AG10803 (cell line): ENCODE results near the gene PIEZO1.
A peak's percentile ranks its signal among the peaks of the same experiment; 100 is the strongest.
"Not testable (repeated sequence)": the region's sequence is repeated elsewhere in the genome, so short reads cannot be mapped to it uniquely, and the experiment has no call there.

Source experiments
- DNase-seq: peaks from one replicate; pipeline ENCODE4 v3.0.0; 2010; ENCODE audit warnings: low read depth
- H3K4me3 ChIP-seq: 2 replicates; pipeline ENCODE4 v1.5.1; 2011; ENCODE audit warnings: mild to moderate bottlenecking, low read length, control low read depth
- TF ChIP-seq, protein P1 (sequence below): conservative IDR thresholded peaks from 2 replicates; pipeline ENCODE4 v1.5.1; 2011; ENCODE audit warnings: mild to moderate bottlenecking, low read length, control low read depth, inconsistent platforms

Gene PIEZO1

DNA sequence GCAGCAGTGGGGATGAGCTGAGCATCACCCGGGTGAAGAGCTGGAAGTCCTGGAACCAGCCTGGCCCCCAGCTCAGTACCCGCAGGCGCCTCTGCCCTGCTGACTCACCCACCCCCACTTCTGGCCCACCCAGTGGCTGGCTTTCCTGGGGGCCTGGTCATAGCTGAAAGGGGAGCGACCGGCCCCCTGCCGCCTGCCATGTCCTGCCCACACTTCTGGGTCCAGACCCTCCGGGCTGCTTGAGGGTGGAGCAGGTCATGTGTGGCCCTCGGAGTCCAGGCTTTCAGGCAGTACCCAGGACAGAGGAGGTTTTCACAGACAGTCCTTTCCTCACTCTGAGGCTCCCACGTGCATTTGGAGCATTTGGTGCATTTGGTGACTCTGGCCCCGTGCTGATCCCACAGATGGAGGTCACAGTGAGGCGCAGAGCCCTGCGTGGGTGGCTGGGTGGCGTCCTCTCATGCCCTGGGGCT lies 7.1 kb upstream of the PIEZO1 start:
- H3K4me3 ChIP-seq, result no peak overlapping the region
- TF ChIP-seq, protein P1, sequence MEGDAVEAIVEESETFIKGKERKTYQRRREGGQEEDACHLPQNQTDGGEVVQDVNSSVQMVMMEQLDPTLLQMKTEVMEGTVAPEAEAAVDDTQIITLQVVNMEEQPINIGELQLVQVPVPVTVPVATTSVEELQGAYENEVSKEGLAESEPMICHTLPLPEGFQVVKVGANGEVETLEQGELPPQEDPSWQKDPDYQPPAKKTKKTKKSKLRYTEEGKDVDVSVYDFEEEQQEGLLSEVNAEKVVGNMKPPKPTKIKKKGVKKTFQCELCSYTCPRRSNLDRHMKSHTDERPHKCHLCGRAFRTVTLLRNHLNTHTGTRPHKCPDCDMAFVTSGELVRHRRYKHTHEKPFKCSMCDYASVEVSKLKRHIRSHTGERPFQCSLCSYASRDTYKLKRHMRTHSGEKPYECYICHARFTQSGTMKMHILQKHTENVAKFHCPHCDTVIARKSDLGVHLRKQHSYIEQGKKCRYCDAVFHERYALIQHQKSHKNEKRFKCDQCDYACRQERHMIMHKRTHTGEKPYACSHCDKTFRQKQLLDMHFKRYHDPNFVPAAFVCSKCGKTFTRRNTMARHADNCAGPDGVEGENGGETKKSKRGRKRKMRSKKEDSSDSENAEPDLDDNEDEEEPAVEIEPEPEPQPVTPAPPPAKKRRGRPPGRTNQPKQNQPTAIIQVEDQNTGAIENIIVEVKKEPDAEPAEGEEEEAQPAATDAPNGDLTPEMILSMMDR, result no peak
- no peak for DNase-seq

DNA sequence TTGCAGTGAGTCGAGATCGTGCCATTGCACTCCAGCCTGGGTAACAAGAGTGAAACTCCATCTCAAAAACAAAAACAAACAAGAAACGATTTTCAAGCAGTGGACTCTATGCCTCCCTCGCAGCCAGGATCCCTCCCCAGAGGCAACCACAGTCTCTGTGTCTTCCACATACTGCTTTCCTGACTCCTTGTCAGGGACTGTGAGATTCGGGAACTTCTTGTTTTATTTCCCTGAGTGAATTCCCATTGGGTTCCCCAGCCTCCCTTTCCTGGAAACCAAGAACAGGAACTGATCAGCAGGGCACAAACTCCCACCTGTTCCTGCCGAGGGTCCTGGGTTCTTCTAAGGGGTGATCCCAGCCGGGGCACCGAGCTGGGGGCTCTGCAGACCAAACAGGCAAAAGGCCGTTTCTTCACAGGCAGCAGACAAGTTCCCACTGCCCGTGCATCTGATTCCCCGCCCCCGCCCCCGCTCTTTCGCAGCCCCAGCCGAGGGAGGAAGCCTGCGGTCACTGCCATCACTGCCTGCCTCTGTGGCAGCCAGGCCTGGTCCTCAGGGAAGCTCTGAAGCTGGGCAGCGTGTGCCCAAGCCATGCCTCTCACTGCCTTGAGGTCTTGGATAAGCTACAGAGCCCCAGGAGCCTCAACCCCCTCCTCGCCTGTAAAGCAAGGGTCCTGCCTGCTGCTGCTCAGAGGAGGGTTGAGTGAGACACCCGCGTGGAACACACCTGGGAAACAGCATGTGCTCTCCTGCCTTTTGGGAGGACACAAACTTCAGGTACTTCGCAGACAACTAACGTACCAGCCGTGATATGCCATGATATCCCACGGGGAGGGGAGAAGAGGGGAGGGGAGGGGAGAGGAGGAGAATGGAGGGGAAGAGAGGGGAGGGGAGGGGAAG lies 5.5 kb upstream of the PIEZO1 start:
- TF ChIP-seq, protein P1, result no peak
- no peak overlapping the region for H3K4me3 ChIP-seq
- peak; percentile 33 for DNase-seq

DNA sequence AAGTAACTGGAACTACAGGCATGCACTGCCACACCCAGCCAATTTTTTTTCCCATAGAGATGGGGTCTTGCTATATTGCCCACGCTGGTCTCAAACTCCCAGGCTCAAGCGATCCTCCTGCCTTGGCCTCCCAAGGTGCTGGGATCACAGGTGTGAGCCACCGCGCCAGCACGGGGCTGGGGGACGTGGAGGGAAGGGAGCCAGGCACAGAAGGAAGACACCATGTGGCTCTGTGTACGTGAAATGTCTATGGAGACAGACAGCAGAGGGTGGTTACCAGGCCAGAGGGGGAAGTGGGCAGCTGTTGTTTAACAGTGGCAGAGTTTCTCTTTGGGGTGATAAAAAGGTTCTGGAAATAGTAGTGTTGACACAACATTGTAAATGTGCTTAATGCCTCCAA lies 4.6 kb upstream of the PIEZO1 start:
- TF ChIP-seq, protein P1, result no peak
- no peak overlapping the region for H3K4me3 ChIP-seq
- DNase-seq, result no peak

DNA sequence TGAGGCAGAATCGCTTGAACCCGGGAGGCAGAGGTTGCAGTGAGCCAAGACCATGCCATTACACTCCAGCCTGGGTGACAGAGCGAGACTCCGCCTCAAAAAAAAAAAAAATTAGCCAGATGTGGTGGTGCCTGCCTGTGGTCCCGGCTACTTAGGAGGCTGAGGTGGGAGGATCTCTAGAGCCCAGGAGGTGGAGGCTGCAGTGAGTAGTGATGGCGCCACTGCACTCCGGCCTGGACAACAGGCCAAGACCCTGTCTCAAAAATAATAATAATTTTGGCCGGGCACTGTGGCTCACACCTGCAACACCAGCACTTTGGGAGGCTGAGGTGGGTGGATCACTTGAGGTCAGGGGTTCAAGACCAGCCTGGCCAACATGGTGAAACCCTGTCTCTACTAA lies 3.7 kb upstream of the PIEZO1 start:
- H3K4me3 ChIP-seq, DNase-seq: not testable (repeated sequence)

DNA sequence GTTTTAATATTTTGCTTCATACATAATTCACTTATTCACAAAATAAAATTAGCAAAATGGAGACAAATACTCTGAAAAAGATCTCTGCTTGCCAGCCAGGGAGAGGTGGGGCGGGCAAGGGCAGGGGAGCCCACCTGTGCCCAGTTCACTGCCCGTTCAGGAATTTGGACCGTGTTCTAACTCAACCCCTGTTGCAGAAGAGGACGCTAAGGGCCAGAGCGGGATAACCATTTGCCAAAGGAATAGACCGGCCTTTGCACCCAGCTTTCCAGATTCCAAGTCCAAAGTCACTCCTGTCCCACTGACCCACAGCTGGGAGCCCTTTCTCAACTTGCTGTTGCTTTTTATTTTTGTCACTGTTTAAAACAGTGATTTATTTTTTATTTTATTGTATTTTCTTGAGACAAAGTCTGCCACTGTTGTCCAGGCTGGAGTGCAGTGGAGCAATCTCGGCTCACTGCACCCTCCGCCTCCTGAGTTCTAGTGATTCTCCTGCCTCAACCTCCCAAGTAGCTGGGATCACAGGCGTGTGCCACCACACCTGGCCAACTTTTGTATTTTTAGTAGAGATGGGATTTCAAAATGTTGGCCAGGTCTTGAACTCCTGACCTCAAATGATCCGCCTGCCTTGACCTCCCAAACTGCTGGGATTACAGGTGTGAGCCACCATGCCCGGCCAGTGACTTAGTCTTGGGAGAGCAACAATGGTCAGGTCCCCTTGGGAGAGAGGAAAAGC lies 2.7 kb upstream of the PIEZO1 start:
- TF ChIP-seq, protein P1, result no peak
- H3K4me3 ChIP-seq, result no peak overlapping the region
- no peak for DNase-seq

DNA sequence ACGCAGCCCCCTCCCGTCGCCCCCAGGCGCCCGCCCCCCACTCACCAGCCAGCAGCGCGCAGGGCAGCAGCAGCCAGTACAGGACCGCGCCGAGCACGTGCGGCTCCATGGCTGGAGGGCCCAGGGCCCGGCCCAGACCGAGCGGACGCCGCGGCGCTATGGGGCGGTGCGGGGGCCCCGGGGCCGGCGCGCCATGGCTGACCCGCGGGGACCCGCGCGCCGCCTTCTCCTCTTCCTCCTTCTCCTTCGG lies 239 bp downstream of the PIEZO1 start:
- peak overlapping the region; percentile 78 for H3K4me3 ChIP-seq
- DNase-seq, result no peak
- TF ChIP-seq, protein P1, result no peak

DNA sequence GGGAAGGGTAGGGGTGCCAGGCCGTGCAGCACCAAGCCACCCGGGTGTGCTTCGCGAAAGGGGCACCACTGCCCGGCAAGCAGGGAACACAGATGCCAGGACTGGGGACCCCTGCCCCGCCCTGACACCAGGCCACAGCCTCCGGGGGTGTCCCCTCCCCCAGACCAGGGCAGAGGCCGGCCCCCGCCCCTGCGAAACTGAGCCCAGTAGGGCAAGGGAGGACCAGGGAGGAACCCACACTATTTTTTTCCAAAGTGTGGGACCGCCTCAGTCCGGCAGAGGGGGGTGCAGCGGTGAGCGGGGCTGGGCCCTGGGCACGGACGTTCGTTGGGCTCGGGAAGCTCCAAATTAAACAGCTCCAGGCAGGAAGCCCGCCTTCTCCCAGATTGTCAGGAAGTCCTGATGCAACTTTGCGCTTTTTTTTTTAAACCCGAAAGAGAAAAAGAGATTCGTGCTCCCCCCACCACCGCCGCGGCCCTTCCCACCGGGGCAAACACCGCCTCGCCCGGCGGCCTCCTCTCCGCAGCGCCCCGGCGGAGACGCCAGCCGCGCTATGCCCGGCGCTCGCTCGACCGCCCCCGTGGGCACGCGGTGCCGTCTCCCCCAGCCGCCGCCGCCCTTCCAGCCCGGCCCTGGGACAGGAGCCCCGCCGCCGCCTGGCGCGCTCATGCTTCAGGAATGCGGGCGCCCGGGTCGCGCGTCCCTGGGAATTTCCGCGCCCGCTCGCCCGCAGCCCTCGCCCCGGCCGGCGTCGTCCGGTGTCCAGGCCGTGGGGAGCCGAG lies 755 bp downstream of the PIEZO1 start:
- DNase-seq, result peak; percentile 83

More for the DNA sequence above, 755 bp downstream of the PIEZO1 start:
- TF ChIP-seq, protein P1, result peak; percentile 56
- H3K4me3 ChIP-seq, result peak overlapping the region; percentile 78
